Right atrium auricular region (tissue), 2 donors: ENCODE data around the gene LMO4. TPM values are rescaled to one million over a fixed set of nuclear protein-coding genes. Genes with fewer than 3 reads are reported as not detected.

Experiments
- DNase-seq: peaks from one replicate; pipeline ENCODE4 v3.0.0-alpha.2; 2019; ENCODE audit warnings: low spot score
- H3K27ac ChIP-seq, 2 donors: fragments of 200-600 bp; sonication (generic); 1 replicate in 1 of 2; 2 replicates in 1 of 2; pipeline ENCODE4 v1.5.1; 2016 to 2019
- H3K27me3 ChIP-seq, 2 donors: fragments of 200-600 bp; sonication (generic); one replicate each; pipeline versions ENCODE4 v1.5.1 to v1.6.0; 2017 to 2019
- H3K36me3 ChIP-seq: fragments of 200-600 bp; sonication (generic); one replicate; pipeline ENCODE4 v1.5.1; 2016
- H3K4me1 ChIP-seq, 2 donors: fragments of 200-600 bp; sonication (generic); one replicate each; pipeline versions ENCODE4 v1.5.1 to v1.6.0; 2017 to 2019
- H3K4me3 ChIP-seq, 2 donors: fragments of 200-600 bp; sonication (generic); 1 replicate in 1 of 2; 2 replicates in 1 of 2; pipeline ENCODE4 v1.5.1; 2017 to 2019; ENCODE audit warnings: mild to moderate bottlenecking in 1 of 2, moderate library complexity in 1 of 2
- H3K9me3 ChIP-seq, 2 donors: fragments of 200-600 bp; sonication (generic); one replicate each; pipeline ENCODE4 v1.5.1; 2019
- total RNA-seq, 2 donors: library from RNA; depleted of rRNA; stranded (reverse); fragments of >200 nt; gene quantifications; one replicate each; pipeline ENCODE4 v1.1.0, GENCODE V29; 2016
- TF ChIP-seq, protein P1 (sequence below), 2 donors: fragments of 200-600 bp; sonication (generic); IDR thresholded peaks; one replicate each; pipeline ENCODE4 v1.5.1; 2019; ENCODE audit warnings: antibody characterized with exemption in 2 of 2

The LMO4 gene
- total RNA-seq, 2 donors from 2014 or later = 32.7 to 47.7 TPM

DNA sequence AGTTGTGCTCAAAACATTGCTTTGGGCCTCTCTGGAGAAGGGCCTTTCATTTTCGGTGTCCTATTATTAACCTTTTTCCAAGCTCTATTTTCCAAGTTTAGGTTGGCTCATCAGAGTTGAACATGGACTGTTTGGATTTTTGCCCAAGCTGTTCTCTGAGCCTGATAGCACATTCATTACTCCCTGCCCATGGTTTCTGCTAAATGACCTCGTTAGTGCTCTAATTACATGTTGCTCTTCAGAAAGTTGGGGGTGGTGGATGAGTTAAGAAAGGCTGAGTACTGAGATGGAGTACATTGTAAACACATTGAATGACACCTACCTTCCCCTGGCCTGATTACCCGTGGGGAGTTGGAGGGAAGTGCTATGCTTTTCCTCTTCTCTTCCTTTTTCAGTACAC lies 38.9 kb downstream of the LMO4 start:
- Histone ChIP-seq H3K4me3 (no peak overlapping the region), H3K4me1 (peaks cover 0 to 16% of the 10 kb centered on the region in 2 donors), H3K27me3 (no peaks in the 10 kb centered on the region), H3K27ac (no peak overlapping the region), H3K9me3 (no peaks in the 10 kb centered on the region), H3K36me3 (no peaks in the 10 kb centered on the region)
- no peak for DNase-seq
- TF ChIP-seq, protein P1, sequence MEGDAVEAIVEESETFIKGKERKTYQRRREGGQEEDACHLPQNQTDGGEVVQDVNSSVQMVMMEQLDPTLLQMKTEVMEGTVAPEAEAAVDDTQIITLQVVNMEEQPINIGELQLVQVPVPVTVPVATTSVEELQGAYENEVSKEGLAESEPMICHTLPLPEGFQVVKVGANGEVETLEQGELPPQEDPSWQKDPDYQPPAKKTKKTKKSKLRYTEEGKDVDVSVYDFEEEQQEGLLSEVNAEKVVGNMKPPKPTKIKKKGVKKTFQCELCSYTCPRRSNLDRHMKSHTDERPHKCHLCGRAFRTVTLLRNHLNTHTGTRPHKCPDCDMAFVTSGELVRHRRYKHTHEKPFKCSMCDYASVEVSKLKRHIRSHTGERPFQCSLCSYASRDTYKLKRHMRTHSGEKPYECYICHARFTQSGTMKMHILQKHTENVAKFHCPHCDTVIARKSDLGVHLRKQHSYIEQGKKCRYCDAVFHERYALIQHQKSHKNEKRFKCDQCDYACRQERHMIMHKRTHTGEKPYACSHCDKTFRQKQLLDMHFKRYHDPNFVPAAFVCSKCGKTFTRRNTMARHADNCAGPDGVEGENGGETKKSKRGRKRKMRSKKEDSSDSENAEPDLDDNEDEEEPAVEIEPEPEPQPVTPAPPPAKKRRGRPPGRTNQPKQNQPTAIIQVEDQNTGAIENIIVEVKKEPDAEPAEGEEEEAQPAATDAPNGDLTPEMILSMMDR (IDR thresholded peaks at IDR 0.05) = no peak

DNA sequence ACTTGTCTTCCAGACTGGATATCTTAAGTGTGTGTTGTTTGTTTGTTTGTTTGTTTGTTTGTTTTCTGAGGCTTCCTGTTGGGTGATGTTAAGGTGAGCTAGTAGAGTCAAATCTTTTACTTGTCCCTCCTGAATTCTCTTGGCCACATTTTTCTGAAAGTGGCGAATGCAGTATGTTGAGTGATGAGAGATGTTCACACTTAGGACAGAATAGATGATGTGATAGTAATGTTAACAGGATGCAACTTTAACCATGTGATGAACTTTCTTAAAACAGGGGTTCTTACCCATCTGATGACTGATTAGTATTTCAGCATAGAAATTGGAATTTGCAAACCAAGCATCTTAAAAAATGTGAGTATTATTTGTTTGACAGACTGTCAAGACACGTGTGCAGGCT lies 40.2 kb downstream of the LMO4 start:
- Histone ChIP-seq H3K27ac (no peak overlapping the region), H3K36me3 (no peaks in the 10 kb centered on the region), H3K27me3 (no peaks in the 10 kb centered on the region), H3K4me1 (peaks cover 0 to 16% of the 10 kb centered on the region in 2 donors), H3K4me3 (no peak overlapping the region), H3K9me3 (no peaks in the 10 kb centered on the region)
- TF ChIP-seq, protein P1 (IDR thresholded peaks at IDR 0.05) = no peak
- no peak for DNase-seq

DNA sequence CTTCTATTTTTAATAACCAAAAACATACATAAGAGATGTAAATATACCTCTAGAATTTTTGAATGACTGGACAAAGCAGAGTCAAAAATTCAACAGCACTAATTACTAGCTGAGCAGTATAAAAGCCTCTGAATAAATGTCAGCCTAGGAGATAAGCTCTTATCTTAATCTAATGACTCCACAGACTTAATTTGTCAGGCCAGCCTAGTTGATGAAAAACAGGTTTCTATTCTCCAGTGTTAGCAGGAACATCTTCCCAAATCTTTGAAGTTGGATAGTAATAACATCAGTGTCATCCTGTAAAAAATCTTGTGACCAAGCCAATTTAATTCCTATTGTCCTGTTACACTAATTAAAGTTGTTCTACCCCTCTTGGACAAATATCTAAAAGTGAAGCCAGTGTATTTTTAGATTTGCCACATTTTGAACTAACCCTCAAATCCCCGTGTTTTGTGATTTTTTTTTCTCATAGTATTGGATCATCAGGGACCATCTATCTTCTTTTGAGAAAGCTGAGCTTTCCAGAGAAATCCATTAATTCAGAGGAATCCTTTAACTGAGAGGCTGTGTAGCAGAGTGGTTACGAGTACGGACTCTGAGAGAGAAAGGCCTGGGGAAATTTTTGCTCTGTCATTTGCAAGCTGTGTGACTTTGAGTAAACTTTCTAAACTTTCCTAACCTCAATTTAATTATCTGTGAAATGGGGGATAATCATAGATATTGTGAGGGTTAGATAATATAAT lies 41.2 kb downstream of the LMO4 start:
- TF ChIP-seq, protein P1 (IDR thresholded peaks at IDR 0.05) = no peak
- H3K9me3 ChIP-seq = no peaks in the 10 kb centered on the region
- no peaks in the 10 kb centered on the region for H3K27me3 ChIP-seq
- H3K4me1 ChIP-seq = peaks cover 0 to 16% of the 10 kb centered on the region in 2 donors
- H3K36me3 ChIP-seq = no peaks in the 10 kb centered on the region
- no peak for DNase-seq
- no peak overlapping the region for H3K27ac ChIP-seq
- H3K4me3 ChIP-seq = no peak overlapping the region

DNA sequence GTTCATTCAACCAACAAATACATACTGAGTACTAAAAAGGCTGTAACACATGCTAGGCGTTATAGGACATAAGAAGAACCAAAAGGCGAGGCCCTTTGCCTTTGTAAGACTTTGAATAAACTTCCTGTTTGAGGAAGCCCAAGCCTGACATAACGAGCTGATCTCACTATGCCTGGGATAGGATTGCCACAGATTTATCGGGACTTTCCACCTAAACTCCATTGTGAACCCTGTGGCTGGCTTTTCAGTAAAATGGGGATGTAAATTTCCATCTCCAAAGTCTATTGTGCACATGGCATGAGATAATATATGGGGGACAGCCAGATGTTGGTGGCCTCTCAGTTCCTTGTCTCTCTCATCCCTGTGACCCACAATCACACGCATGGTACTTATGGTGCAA lies 41.9 kb downstream of the LMO4 start:
- Histone ChIP-seq H3K36me3 (no peaks in the 10 kb centered on the region), H3K4me3 (no peak overlapping the region), H3K27ac (no peak overlapping the region), H3K9me3 (peaks cover 0 to 6% of the 10 kb centered on the region in 2 donors), H3K4me1 (peaks cover 0 to 16% of the 10 kb centered on the region in 2 donors), H3K27me3 (no peaks in the 10 kb centered on the region)
- DNase-seq = no peak
- TF ChIP-seq, protein P1 (IDR thresholded peaks at IDR 0.05) = no peak

DNA sequence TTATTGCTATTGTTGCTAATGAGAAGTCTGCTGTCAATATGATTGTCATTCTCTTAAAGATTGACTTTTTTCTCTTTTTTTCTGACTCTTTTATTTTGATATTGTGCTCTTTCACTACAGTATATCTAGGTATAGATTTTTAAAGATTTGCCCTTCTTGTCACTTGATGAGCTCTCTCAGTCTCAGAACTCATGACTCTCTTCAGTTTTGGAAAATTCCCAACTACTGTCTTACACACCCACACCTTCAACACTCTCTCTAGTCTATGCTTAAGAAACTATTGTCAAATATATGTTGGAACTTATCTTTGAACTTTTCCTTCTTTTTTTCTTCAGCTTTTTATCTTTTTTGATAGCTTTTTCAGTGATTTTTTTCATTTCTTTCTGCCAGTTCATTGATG lies 50.6 kb downstream of the LMO4 start:
- TF ChIP-seq, protein P1 (IDR thresholded peaks at IDR 0.05) = no peak
- no peak overlapping the region for H3K27ac ChIP-seq
- no peaks in the 10 kb centered on the region for H3K36me3 ChIP-seq
- DNase-seq = no peak
- H3K9me3 ChIP-seq = peaks cover 0 to 26% of the 10 kb centered on the region in 2 donors
- H3K4me3 ChIP-seq = no peak overlapping the region
- no peaks in the 10 kb centered on the region for H3K4me1 ChIP-seq
- no peaks in the 10 kb centered on the region for H3K27me3 ChIP-seq
